GM18867 (cell line): ENCODE results near the gene RNASE3.
"Not testable (repeated sequence)": the region's sequence is repeated elsewhere in the genome, so short reads cannot be mapped to it uniquely, and the experiment has no call there.

ENCODE experiments used
- ATAC-seq: cut with Tn5 transposase; IDR thresholded peaks from one replicate; pipeline ENCODE4 v1.9.1; 2021; ENCODE audit warnings: mild to moderate bottlenecking, moderate library complexity; ENCODE audit not compliant: unreplicated experiment

Gene RNASE3

GRCh38 chr14:20891126-20891825 is at the start of gene RNASE3:
Gene RNASE3 (plus strand): TSS chr14:20891385. CDS start chr14:20891687, 302 bp downstream.
- ATAC-seq = not testable (repeated sequence)

GRCh38 chr14:20846560-20846959 is 44.6 kb upstream of the RNASE3 start:
- no peak for ATAC-seq

- no peak for ATAC-seq
Measured at GRCh38 chr14:20848316-20848954, 42.8 kb upstream of the RNASE3 start.

GRCh38 chr14:20848955-20849570 is 42.1 kb upstream of the RNASE3 start:
- no peak for ATAC-seq

- ATAC-seq = no peak
Measured at GRCh38 chr14:20853042-20853441, 38.1 kb upstream of the RNASE3 start.

DNA sequence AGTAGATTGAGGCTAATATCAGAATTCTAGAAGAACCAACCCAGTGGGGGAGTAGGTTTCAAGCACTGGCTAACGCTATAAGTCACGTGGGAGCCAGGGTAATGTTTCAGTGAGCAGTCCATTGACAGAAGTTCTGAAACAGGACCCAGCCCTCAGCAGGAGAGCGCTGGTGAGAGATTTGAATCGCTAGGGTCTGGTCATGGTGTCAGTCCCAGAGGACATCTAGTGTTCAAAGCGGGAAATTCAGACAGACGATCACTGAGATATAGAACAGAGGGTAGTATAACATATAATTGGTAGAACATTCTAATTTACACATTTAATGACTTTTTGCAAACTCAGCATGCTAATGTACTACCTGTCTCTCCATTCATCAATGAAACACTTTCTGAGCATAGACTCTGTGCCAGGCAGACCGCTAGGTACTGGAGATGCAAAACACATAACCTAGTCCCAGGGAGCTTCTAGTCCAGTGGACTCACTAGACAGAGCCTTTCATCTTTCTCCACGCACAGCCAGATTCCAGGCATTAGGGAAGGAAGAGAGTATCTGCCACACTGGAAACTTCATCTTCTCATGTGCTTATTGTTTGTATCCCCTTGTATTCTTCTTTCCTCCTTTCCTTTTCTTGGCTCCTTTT is 35.4 kb upstream of the RNASE3 start:
- peak; percentile 95 for ATAC-seq

DNA sequence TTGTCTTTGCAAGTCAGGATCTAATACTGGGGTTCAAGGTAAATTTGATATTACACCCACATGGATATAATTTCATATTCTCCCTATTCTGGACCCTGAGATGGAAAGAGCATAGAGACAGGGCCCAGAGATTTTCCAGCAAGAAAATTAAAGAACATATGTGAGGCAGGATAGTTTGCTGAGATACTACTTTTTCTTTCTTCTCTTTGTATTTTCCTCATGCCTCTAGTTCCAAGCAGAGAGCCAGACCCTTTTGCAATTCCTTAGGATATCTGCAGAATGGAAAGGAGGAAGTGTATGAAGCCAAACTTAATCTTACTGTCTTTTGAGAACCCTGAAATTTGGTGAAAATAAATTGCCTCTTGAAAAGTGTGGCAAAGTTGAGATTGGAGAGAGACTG is 34.0 kb upstream of the RNASE3 start:
- ATAC-seq = no peak

DNA sequence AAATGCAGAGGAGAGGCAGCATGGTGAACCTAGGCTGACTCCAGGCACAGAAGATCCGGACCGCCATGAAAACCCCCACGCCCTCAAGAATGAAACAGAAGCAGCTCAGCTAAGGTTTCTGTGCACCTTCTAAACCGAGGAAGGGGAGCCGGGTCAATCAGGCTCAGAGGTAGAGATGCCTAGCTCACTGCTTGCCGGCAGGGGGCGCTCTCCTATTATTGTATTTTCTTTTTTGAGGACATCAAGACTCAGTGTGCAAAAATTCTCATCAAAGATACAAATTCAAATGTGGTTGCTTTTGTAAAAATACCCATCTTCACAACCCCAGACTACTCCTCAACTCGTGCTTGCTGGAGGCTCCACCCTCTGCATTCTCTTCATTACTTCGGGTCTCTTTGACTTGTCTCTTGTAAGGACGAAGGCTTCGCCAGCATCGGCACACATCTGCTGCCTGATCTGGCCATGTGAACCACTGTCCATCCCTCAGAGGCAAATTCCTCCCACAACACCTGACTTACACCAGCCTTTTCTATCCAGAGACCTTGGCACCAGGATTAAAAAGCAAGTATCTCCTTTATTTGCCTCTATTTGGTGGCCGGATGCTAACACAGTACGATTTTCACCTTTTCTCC is 33.4 kb upstream of the RNASE3 start:
- peak; percentile 44 for ATAC-seq

DNA sequence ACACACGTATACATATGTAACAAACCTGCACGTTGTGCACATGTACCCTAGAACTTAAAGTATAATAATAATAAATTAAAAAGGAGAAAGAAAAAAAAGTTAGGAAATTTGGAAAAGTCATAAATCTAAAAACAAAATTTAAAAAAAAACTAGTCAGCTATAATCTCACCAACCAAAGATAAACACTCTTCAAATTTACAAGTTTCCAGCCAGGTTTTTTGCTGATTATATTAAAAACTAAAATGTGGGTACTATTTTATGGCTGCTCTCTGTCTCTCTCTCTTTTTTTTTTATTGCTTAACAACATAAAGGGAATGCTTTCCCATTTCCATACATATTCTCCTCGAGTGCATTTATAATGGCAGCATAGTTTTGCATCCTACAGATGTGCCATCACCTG is 25.0 kb upstream of the RNASE3 start:
- ATAC-seq = no peak

DNA sequence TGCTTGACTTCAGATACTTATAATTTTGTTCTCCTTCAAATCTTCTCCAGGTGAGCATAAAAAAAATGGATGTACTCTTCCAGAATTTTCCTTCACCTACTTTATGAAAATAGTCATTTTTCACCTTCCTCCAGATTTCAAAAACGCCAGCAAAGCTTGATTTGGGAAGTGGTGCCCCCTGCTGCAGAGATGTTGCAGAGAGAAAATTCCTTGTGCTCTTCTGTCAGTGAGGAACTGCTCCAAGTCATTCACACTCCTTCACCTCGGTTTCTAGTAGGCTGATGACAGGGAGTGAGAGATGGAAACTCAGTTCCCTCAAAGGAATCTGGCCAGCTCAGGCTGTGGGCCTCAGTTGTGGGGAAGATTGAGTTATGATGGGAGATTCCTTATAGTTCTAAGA is 24.2 kb upstream of the RNASE3 start:
- ATAC-seq = no peak

GRCh38 chr14:20873370-20874177 is 17.6 kb upstream of the RNASE3 start:
- ATAC-seq = peak; percentile 71

- ATAC-seq = no peak
Measured at GRCh38 chr14:20877016-20877415, 14.2 kb upstream of the RNASE3 start.

DNA sequence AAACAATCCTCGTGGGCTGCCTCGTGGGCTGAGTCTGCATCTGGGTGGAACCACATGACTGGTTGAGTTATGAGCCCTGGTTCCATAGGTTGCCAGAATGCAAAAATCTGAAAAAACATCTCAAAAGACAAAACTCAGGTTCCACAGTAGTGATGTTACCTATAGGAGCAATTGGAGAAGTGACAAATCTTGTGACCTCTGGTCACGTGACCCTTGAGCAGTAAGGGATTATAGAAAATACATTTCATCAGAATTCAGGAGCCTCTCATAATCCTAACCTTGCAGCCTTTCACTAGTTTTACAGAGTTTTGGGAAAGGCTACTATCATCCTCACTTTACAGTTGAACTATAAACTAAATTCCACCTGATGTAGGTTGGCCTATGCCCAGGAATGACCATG is 12.5 kb upstream of the RNASE3 start:
- no peak for ATAC-seq

DNA sequence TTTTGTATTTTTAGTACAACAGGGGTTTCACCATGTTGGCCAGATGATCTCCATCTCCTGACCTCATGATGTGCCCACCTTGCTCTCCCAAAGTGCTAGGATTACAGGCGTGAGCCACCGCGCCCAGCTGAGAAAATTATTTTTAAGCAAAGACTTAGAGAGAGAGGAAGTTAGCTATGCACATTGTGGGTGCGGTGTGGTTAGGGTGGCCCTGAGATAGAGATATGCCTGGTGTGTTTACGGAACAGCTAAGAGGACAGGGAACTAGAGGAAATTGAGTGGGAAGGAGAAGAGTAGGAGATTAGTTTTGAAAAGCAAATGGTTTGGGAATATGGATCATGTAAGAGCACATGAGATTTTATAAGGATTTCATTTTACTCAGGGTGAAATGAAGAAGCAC is 10.0 kb upstream of the RNASE3 start:
- not testable (repeated sequence) for ATAC-seq

DNA sequence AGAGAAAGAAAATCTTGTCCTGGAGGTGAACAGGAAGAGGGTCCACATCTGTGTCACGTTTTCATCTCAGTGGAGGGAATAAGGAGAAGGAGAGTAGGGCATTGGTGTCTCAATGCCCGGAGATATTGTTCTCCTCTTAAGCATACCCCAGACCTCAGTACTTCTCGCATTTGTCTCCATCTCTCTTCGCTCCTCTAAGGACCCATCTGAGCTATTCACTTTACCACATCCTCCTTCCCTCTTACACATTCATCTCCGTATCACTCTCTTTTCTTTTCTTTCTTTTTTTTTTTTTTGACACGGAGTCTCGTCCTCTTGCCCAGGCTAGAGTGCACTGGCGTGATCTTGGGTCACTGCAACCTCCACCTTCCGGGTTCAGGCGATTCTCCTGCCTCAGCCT is 8.4 kb upstream of the RNASE3 start:
- ATAC-seq = not testable (repeated sequence)

DNA sequence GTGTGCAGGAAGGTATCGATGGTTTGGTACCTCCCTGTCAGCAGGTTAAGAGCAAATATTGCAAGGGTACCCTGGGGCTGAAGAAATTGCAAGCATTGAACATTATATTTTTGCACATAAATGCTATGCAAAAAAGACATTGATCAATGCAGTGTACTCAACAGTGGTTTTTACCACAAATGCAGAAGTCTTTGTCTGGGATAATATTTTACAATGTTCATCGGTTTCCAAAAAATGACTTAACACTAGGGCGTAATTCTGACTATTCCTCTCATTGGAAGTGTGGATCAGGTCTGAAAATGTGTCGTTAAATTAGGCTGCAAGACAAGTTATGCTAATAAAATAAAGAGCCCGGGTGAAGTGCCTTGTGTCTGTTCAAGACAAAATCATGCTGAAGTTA is 2.8 kb upstream of the RNASE3 start:
- ATAC-seq = not testable (repeated sequence)

DNA sequence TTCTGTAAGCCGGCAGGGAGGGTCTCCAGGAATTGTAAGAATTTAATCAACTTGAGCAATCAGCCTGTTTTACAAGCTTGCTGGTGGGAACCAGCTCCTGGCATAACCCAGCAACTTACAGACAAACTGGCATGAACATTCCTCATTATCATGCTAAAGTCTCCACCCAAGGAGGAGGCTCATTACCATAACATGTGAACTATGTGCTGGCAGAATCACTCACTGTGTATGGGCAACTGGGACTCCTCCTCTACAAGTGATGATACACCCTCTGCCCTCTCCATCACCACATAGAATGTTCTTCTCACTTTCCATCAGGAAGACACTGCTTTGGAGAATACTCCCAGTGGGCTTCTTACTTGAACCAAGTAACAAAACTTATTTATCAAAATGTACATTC is 4.1 kb downstream of the RNASE3 start:
- ATAC-seq = not testable (repeated sequence)

- no peak for ATAC-seq
Measured at GRCh38 chr14:20904393-20905029, 13.3 kb downstream of the RNASE3 start.

- no peak for ATAC-seq
Measured at GRCh38 chr14:20905676-20906075, 14.5 kb downstream of the RNASE3 start.

DNA sequence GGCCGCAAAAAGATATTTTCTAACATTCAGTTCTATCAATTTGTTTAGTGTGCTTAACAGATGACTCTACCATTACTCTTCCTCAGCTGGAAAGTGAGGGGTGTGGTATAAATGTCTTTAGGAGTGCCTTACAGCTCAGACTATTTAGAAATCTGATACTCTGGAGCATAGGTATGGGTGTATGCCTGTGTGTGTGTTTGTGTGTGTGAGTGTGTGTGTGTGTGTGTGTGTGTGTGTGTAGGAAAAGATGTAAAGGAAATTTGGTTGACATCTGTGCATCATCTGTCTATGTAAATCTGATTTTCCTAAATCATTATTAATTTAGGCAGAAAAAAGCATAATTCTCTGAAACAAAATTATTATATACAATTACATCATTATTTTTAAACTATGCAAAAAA is 16.0 kb downstream of the RNASE3 start:
- ATAC-seq = no peak
